OCI-LY7 (cell line): ENCODE data around the gene PHF10.

Experiments used
- EZH2phosphoT487 ChIP-seq: fragments of 200-600 bp; sonication (generic); IDR thresholded peaks from 2 replicates; pipeline ENCODE4 v1.6.1; 2018; ENCODE audit warnings: low read depth, borderline replicate concordance, mild to moderate bottlenecking, mixed run types, antibody characterized with exemption, low read length, moderate library complexity, mixed read lengths
- TF ChIP-seq, protein P1 (sequence below): fragments of 200-600 bp; sonication (generic); conservative IDR thresholded peaks from 2 replicates; pipeline ENCODE4 v1.5.1; 2014; ENCODE audit warnings: mild to moderate bottlenecking, antibody characterized with exemption, low read length, moderate library complexity, mixed read lengths

DNA sequence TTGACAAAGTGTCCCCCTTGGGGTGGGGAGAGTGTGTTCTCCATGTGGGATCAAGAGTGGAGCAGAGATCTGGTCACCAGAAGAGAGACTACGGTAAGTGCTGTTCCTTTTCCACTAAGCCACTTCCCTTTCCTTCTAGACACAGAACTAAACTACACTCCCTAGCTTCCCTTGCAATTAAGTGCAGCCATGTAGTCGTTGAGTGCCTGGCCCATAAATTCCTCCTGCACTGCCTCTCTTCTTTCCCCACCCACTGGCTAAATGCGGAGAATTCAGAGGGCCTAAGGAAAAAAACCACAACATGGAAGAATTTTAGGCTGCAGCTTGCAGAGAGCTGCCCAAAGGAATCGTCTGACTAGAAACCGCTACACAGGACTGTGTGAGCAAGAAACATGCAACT lies 24.0 kb downstream of the PHF10 start:
- TF ChIP-seq, protein P1, sequence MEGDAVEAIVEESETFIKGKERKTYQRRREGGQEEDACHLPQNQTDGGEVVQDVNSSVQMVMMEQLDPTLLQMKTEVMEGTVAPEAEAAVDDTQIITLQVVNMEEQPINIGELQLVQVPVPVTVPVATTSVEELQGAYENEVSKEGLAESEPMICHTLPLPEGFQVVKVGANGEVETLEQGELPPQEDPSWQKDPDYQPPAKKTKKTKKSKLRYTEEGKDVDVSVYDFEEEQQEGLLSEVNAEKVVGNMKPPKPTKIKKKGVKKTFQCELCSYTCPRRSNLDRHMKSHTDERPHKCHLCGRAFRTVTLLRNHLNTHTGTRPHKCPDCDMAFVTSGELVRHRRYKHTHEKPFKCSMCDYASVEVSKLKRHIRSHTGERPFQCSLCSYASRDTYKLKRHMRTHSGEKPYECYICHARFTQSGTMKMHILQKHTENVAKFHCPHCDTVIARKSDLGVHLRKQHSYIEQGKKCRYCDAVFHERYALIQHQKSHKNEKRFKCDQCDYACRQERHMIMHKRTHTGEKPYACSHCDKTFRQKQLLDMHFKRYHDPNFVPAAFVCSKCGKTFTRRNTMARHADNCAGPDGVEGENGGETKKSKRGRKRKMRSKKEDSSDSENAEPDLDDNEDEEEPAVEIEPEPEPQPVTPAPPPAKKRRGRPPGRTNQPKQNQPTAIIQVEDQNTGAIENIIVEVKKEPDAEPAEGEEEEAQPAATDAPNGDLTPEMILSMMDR, result no peak
- TF ChIP-seq EZH2phosphoT487, result no peak
